Left ventricle myocardium inferior (tissue), 1 donor: ENCODE data around the gene ERMP1. TPM values are rescaled to one million over a fixed set of nuclear protein-coding genes. Genes with fewer than 3 reads are reported as not detected.

ENCODE experiments used
- DNase-seq: peaks from one replicate; pipeline ENCODE4 v3.0.0-alpha.2; 2020
- H3K27ac ChIP-seq: fragments of 200-600 bp; replicated peaks from 2 replicates; pipeline ENCODE4 v1.8.0; 2021
- H3K27me3 ChIP-seq: fragments of 200-600 bp; 2 replicates; pipeline ENCODE4 v1.8.0; 2021; ENCODE audit warnings: low read depth
- H3K36me3 ChIP-seq: fragments of 200-600 bp; 2 replicates; pipeline ENCODE4 v1.8.0; 2021
- H3K4me1 ChIP-seq: fragments of 200-600 bp; 2 replicates; pipeline ENCODE4 v1.8.0; 2021
- H3K4me3 ChIP-seq: fragments of 200-600 bp; 2 replicates; pipeline ENCODE4 v1.8.0; 2021; ENCODE audit warnings: mild to moderate bottlenecking, moderate library complexity
- H3K9me3 ChIP-seq: fragments of 200-600 bp; replicated peaks from 2 replicates; pipeline ENCODE4 v1.8.0; 2021
- CTCF ChIP-seq: fragments of 200-600 bp; IDR thresholded peaks from 2 replicates; pipeline ENCODE4 v1.8.0; 2021; ENCODE audit warnings: antibody characterized with exemption, mild to moderate bottlenecking, borderline replicate concordance
- intact Hi-C: fragments of 100-400 bp; cut with micrococcal nuclease; formaldehyde crosslinking; loops from one replicate; pipeline ENCODE4 v1.11.0; 2022
- total RNA-seq: library from RNA; stranded (reverse); fragmentation: NEBNext Ultra II Directional; extraction: Animal tissue kit (Norgen Biotek cat#: 25700); gene quantifications from one replicate; pipeline ENCODE4 v1.2.1, GENCODE V29; 2021
- donor health status: DM: no; HTN: yes; CAD: no; lungs with severe emphysema.

ERMP1 gene
- total RNA-seq, 1 donor from 2014 or later: 23.9 TPM

DNA sequence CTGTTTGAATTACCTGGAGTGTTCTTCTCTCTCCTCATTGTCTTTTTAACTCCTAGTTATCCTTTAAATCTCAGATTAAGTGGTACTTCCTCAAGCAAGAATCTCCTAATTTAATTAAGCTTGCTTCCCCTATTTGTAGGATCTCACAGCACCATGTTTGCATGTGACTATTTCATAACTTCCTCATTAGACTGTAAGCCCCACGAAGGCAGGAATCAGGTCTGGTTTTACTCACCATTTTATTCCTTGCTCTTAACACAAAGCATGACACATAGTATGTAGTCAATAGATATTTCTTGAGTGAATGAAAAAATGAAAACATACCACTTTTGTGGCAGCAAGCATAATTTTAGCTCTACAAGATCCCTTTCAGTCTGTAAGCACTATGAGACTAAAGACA lies 1.3 kb upstream of the ERMP1 start:
- Histone ChIP-seq H3K4me1 (peaks cover 37% of the 10 kb centered on the region), H3K36me3 (no peaks in the 10 kb centered on the region), H3K27ac (no peak overlapping the region), H3K9me3 (no peaks in the 10 kb centered on the region), H3K4me3 (no peak overlapping the region), H3K27me3 (no peaks in the 10 kb centered on the region)
- TF ChIP-seq CTCF: no peak
- intact Hi-C loops: no loop called here
- DNase-seq: no peak

GRCh38 chr9:5832071-5832537 lies 813 bp downstream of the ERMP1 start:
- Histone ChIP-seq H3K9me3 (no peaks in the 10 kb centered on the region), H3K27ac (peak overlapping the region; percentile 80), H3K4me3 (peak overlapping the region; percentile 90), H3K36me3 (peaks cover 7% of the 10 kb centered on the region), H3K4me1 (peaks cover 38% of the 10 kb centered on the region), H3K27me3 (no peaks in the 10 kb centered on the region)
- TF ChIP-seq CTCF: no peak
- no peak for DNase-seq
- intact Hi-C loops: no loop called here

- no peak for DNase-seq
- no peak overlapping the region for H3K27ac ChIP-seq
- H3K36me3 ChIP-seq: peaks cover 44% of the 10 kb centered on the region
- H3K4me3 ChIP-seq: no peak overlapping the region
- H3K9me3 ChIP-seq: no peaks in the 10 kb centered on the region
- intact Hi-C loops: no loop called here
- TF ChIP-seq CTCF: no peak
- no peaks in the 10 kb centered on the region for H3K27me3 ChIP-seq
- peaks cover 11% of the 10 kb centered on the region for H3K4me1 ChIP-seq
Measured at GRCh38 chr9:5825895-5826622, 6.9 kb downstream of the ERMP1 start.

GRCh38 chr9:5825223-5825622 lies 7.7 kb downstream of the ERMP1 start:
- intact Hi-C loops: no loop called here
- TF ChIP-seq CTCF: no peak
- H3K9me3 ChIP-seq: no peaks in the 10 kb centered on the region
- no peak overlapping the region for H3K27ac ChIP-seq
- no peaks in the 10 kb centered on the region for H3K27me3 ChIP-seq
- no peak for DNase-seq
- H3K36me3 ChIP-seq: peaks cover 44% of the 10 kb centered on the region
- peaks cover 4% of the 10 kb centered on the region for H3K4me1 ChIP-seq
- H3K4me3 ChIP-seq: no peak overlapping the region

- TF ChIP-seq CTCF: no peak
- no peak for DNase-seq
- no peaks in the 10 kb centered on the region for H3K4me1 ChIP-seq
- H3K27me3 ChIP-seq: no peaks in the 10 kb centered on the region
- peaks cover 42% of the 10 kb centered on the region for H3K36me3 ChIP-seq
- no peaks in the 10 kb centered on the region for H3K9me3 ChIP-seq
- intact Hi-C loops: no loop called here
- H3K27ac ChIP-seq: no peak overlapping the region
- H3K4me3 ChIP-seq: no peak overlapping the region
Measured at GRCh38 chr9:5820425-5820824, 12.5 kb downstream of the ERMP1 start.
